C4-2B (cell line): ENCODE data around the gene TRMT112.

ENCODE experiments used
- CTCF ChIP-seq: fragments of 450-650 bp; conservative IDR thresholded peaks from 2 replicates; pipeline ENCODE4 v1.5.1; 2017; ENCODE audit warnings: mild to moderate bottlenecking
- ZFX ChIP-seq: fragments of 450-650 bp; IDR thresholded peaks from 2 replicates; pipeline ENCODE4 v1.6.1; 2017

- TF ChIP-seq CTCF (no peak), ZFX (no peak)
These were observed 3.7 kb downstream of the TRMT112 start for GRCh38 chr11:64313491-64314145.
